HCT116 (cell line): ENCODE data around the gene RASGRF1. TPM values are rescaled to one million over a fixed set of nuclear protein-coding genes. Genes with fewer than 3 reads are reported as not detected.

Experiments
- ATAC-seq: fragments of 200-7000 bp; cut with Tn5 transposase; 2 replicates; pipeline ENCODE4 v1.9.1; 2020; ENCODE audit warnings: mild to moderate bottlenecking, moderate library complexity
- BruUV-seq: library from RNA; stranded (reverse); fragments of 400-500 nt; replicated peaks from 2 replicates; lab custom pipeline; 2021; lab: Mats Ljungman, UMichigan
- CTCF ChIA-PET: fragments of 300-600 bp; sonication (Branson Sonifier 250); formaldehyde crosslinking; loops from one replicate; lab custom pipeline; 2021; ENCODE audit warnings: antibody characterized with exemption; lab: Charles Lee
- POLR2A ChIA-PET: fragments of 300-600, 350-600 bp; sonication (Branson Sonifier 250); formaldehyde crosslinking; loops from one replicate; lab custom pipeline; 2021; ENCODE audit warnings: antibody characterized with exemption; lab: Charles Lee
- RAD21 ChIA-PET, 2 experiments: fragments of 300-600 bp; sonication (Branson Sonifier 250); formaldehyde crosslinking; loops; one replicate each; lab custom pipeline; 2023; ENCODE audit warnings: low total read pairs in 2 of 2; ENCODE audit not compliant: uncharacterized antibody in 2 of 2, unreplicated experiment in 2 of 2, low non-redundant PET in 1 of 2; lab: Charles Lee
- DNase-seq: peaks from one replicate; pipeline ENCODE4 v3.0.0-alpha.2; 2010; ENCODE audit warnings: low read depth, low spot score
- H2AFZ ChIP-seq: fragments of 200-600 bp; shearing (Covaris generic), sonication (generic); 2 replicates; pipeline ENCODE4 v1.6.1; 2017; ENCODE audit warnings: low read depth, mixed run types, mixed read lengths, antibody characterized with exemption, low read length; ENCODE audit not compliant: poor library complexity, severe bottlenecking
- H3K27ac ChIP-seq: 2 replicates; pipeline ENCODE4 v1.5.1; 2012; ENCODE audit warnings: low read depth, low read length
- H3K27me3 ChIP-seq: fragments of 200-600 bp; sonication (generic); 2 replicates; pipeline ENCODE4 v1.6.1; 2016; ENCODE audit warnings: mixed run types, low read length, mixed read lengths; ENCODE audit not compliant: insufficient read depth
- H3K36me3 ChIP-seq, 2 experiments: fragments of 200-500 bp in 1 of 2; fragments of 200-600 bp in 1 of 2; sonication (Bioruptor generic) in 1 of 2; sonication (generic) in 1 of 2; 2 replicates each; pipeline versions ENCODE4 v1.5.1 to v1.6.1; 2014 to 2016; ENCODE audit warnings: low read length in 2 of 2, inconsistent platforms in 1 of 2, mixed read lengths in 1 of 2, mixed run types in 1 of 2; ENCODE audit not compliant: insufficient read depth in 2 of 2, control insufficient read depth in 1 of 2
- H3K4me1 ChIP-seq, 2 experiments: fragments of 200-600 bp in 1 of 2; sonication (generic) in 1 of 2; 2 replicates each; pipeline versions ENCODE4 v1.5.1 to v1.6.1; 2012 to 2017; ENCODE audit warnings: low read length in 2 of 2, inconsistent platforms in 1 of 2, mild to moderate bottlenecking in 1 of 2, mixed read lengths in 1 of 2, mixed run types in 1 of 2, moderate library complexity in 1 of 2; ENCODE audit not compliant: insufficient read depth in 2 of 2, control insufficient read depth in 1 of 2
- H3K4me2 ChIP-seq: fragments of 200-600 bp; sonication (generic); 2 replicates; pipeline ENCODE4 v1.6.1; 2017; ENCODE audit warnings: mixed run types, low read length, mixed read lengths
- H3K4me3 ChIP-seq, 2 experiments: fragments of 200-600 bp in 1 of 2; sonication (generic) in 1 of 2; replicated peaks in 1 of 2; 2 replicates each; pipeline ENCODE4 v1.5.1; 2011 to 2016; ENCODE audit warnings: low read length in 2 of 2, control low read depth in 1 of 2, low read depth in 1 of 2, mild to moderate bottlenecking in 1 of 2, mixed read lengths in 1 of 2, mixed run types in 1 of 2
- H3K79me2 ChIP-seq: fragments of 200-600 bp; sonication (generic); 2 replicates; pipeline ENCODE4 v1.6.1; 2017; ENCODE audit warnings: mild to moderate bottlenecking, mixed run types, low read length, moderate library complexity, mixed read lengths; ENCODE audit not compliant: insufficient read depth
- H3K9ac ChIP-seq: fragments of 200-600 bp; sonication (generic); 2 replicates; pipeline ENCODE4 v1.6.1; 2016; ENCODE audit warnings: low read length, mixed read lengths
- H3K9me2 ChIP-seq: fragments of 200-600 bp; sonication (generic), shearing (Covaris generic); 2 replicates; pipeline ENCODE4 v1.6.1; 2017; ENCODE audit warnings: mixed run types, mild to moderate bottlenecking, moderate library complexity; ENCODE audit not compliant: insufficient read depth
- H3K9me3 ChIP-seq, 2 experiments: fragments of 200-500 bp in 1 of 2; fragments of 200-600 bp in 1 of 2; sonication (Bioruptor generic) in 1 of 2; sonication (generic) in 1 of 2; 2 replicates each; pipeline ENCODE4 v1.6.1; 2014 to 2017; ENCODE audit warnings: low read length in 2 of 2, mixed read lengths in 2 of 2, inconsistent platforms in 1 of 2, low read depth in 1 of 2, mild to moderate bottlenecking in 1 of 2, mixed run types in 1 of 2, moderate library complexity in 1 of 2; ENCODE audit not compliant: control insufficient read depth in 1 of 2, insufficient read depth in 1 of 2
- H4K20me1 ChIP-seq: fragments of 200-600 bp; sonication (generic), shearing (Covaris generic); 2 replicates; pipeline ENCODE4 v1.6.1; 2017; ENCODE audit warnings: mixed run types, mild to moderate bottlenecking, moderate library complexity; ENCODE audit not compliant: insufficient read depth
- CBX3 ChIP-seq: IDR thresholded peaks from 2 replicates; pipeline ENCODE4 v1.6.1; 2012; ENCODE audit warnings: low read depth
- EGR1 ChIP-seq: IDR thresholded peaks from 2 replicates; pipeline ENCODE4 v1.6.1; 2012; ENCODE audit warnings: low read depth
- ELF1 ChIP-seq: IDR thresholded peaks from 2 replicates; pipeline ENCODE4 v1.6.1; 2012; ENCODE audit warnings: low read depth, borderline replicate concordance
- EZH2 ChIP-seq: fragments of 200-600 bp; sonication (generic); IDR thresholded peaks from 2 replicates; pipeline ENCODE4 v1.6.1; 2017; ENCODE audit warnings: antibody characterized with exemption, mixed run types
- FOSL1 ChIP-seq: IDR thresholded peaks from 2 replicates; pipeline ENCODE4 v1.6.1; 2012; ENCODE audit warnings: low read depth
- JUND ChIP-seq: IDR thresholded peaks from 2 replicates; pipeline ENCODE4 v1.6.1; 2012
- POLR2AphosphoS5 ChIP-seq: IDR thresholded peaks from 2 replicates; pipeline ENCODE4 v1.6.1; 2011; ENCODE audit warnings: mild to moderate bottlenecking, low read depth, low read length, moderate library complexity
- RAD21 ChIP-seq: IDR thresholded peaks from 2 replicates; pipeline ENCODE4 v1.6.1; 2012; ENCODE audit warnings: low read depth, mild to moderate bottlenecking
- SIN3A ChIP-seq: IDR thresholded peaks from 2 replicates; pipeline ENCODE4 v1.6.1; 2012; ENCODE audit warnings: low read depth
- SP1 ChIP-seq: IDR thresholded peaks from 2 replicates; pipeline ENCODE4 v1.6.1; 2012; ENCODE audit warnings: low read depth
- SRF ChIP-seq: IDR thresholded peaks from 2 replicates; pipeline ENCODE4 v1.6.1; 2012; ENCODE audit warnings: low read depth
- TCF7L2 ChIP-seq: IDR thresholded peaks from 2 replicates; pipeline ENCODE4 v1.7.0; 2011; ENCODE audit warnings: borderline replicate concordance, inconsistent platforms; ENCODE audit not compliant: insufficient read depth, insufficient read length; ENCODE audit errors: extremely low read depth
- YY1 ChIP-seq: IDR thresholded peaks from 2 replicates; pipeline ENCODE4 v1.6.1; 2011; ENCODE audit warnings: low read length, low read depth, moderate library complexity, mild to moderate bottlenecking; ENCODE audit not compliant: insufficient replicate concordance; ENCODE audit errors: extremely low read depth
- ZNF274 ChIP-seq: fragments of 200-500 bp; sonication (Bioruptor generic); IDR thresholded peaks from 2 replicates; pipeline ENCODE4 v1.6.1; 2014; ENCODE audit warnings: mild to moderate bottlenecking, low read depth, low read length, inconsistent platforms
- intact Hi-C: fragments of 100-400 bp; cut with micrococcal nuclease; formaldehyde crosslinking; loops from 2 replicates; pipeline ENCODE4 v1.10.0; 2022
- total RNA-seq: library from RNA; stranded (reverse); gene quantifications from one replicate; pipeline ENCODE4 v1.2.1, GENCODE V29; 2021; ENCODE audit not compliant: unreplicated experiment
- TF ChIP-seq, protein P1 (sequence below): IDR thresholded peaks from 2 replicates; pipeline ENCODE4 v1.6.1; 2012; ENCODE audit warnings: low read depth
- TF ChIP-seq, protein P2 (sequence below): IDR thresholded peaks from 2 replicates; pipeline ENCODE4 v1.6.1; 2012
- TF ChIP-seq, protein P3 (sequence below), 3 experiments: fragments of 200-600 bp in 1 of 3; sonication (generic) in 1 of 3; IDR thresholded peaks in 2 of 3; conservative IDR thresholded peaks in 1 of 3; 2 replicates each; pipeline ENCODE4 v1.5.1; 2012 to 2017; ENCODE audit warnings: low read depth in 2 of 3, low read length in 2 of 3, antibody characterized with exemption in 1 of 3, borderline replicate concordance in 1 of 3, control low read depth in 1 of 3, mild to moderate bottlenecking in 1 of 3, mixed read lengths in 1 of 3, mixed run types in 1 of 3, moderate library complexity in 1 of 3; ENCODE audit not compliant: insufficient read depth in 1 of 3
- TF ChIP-seq, protein P4 (sequence below): IDR thresholded peaks from 2 replicates; pipeline ENCODE4 v1.6.1; 2011; ENCODE audit warnings: mild to moderate bottlenecking, low read length, moderate library complexity; ENCODE audit not compliant: insufficient replicate concordance; ENCODE audit errors: extremely low read depth
- TF ChIP-seq, protein P5 (sequence below): IDR thresholded peaks from 2 replicates; pipeline ENCODE4 v1.6.1; 2012

RASGRF1 gene
- total RNA-seq, 1 experiment from 2014 or later = 2.4 TPM

DNA sequence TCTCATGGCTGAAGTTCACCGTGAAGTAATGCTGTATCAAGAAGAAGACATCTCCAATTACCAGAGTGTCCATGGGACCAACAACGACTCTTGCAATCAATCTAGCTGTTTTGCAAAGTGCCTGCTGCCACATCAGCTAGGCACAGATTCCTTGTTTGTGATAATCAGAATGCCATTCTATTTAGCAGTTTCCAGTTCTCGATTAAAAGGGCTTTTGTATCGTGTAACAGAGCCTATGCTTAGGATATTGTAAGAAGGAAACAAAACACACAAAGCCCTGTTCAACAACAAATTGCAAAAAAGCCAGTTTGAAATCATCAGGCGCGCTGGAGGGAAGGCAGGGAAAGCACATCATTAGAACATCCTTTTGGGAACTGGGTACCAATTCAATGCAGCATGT lies 26.1 kb downstream of the RASGRF1 start:
- no peaks in the 10 kb centered on the region for H4K20me1 ChIP-seq
- ATAC-seq = no peak
- no peaks in the 10 kb centered on the region for H3K4me1 ChIP-seq
- H3K27ac ChIP-seq = no peak overlapping the region
- no TSS peak for BruUV-seq
- RAD21 ChIA-PET = no interaction called here
- H3K9ac ChIP-seq = no peak overlapping the region
- no peak for DNase-seq
- H2AFZ ChIP-seq = no peak overlapping the region
- TF ChIP-seq FOSL1 (no peak), YY1 (no peak), EZH2 (no peak), SRF (no peak), SIN3A (no peak), ELF1 (no peak), TCF7L2 (no peak), ZNF274 (no peak), SP1 (no peak), CBX3 (no peak), POLR2AphosphoS5 (no peak), RAD21 (no peak), JUND (no peak), EGR1 (no peak)
- TF ChIP-seq, protein P1, sequence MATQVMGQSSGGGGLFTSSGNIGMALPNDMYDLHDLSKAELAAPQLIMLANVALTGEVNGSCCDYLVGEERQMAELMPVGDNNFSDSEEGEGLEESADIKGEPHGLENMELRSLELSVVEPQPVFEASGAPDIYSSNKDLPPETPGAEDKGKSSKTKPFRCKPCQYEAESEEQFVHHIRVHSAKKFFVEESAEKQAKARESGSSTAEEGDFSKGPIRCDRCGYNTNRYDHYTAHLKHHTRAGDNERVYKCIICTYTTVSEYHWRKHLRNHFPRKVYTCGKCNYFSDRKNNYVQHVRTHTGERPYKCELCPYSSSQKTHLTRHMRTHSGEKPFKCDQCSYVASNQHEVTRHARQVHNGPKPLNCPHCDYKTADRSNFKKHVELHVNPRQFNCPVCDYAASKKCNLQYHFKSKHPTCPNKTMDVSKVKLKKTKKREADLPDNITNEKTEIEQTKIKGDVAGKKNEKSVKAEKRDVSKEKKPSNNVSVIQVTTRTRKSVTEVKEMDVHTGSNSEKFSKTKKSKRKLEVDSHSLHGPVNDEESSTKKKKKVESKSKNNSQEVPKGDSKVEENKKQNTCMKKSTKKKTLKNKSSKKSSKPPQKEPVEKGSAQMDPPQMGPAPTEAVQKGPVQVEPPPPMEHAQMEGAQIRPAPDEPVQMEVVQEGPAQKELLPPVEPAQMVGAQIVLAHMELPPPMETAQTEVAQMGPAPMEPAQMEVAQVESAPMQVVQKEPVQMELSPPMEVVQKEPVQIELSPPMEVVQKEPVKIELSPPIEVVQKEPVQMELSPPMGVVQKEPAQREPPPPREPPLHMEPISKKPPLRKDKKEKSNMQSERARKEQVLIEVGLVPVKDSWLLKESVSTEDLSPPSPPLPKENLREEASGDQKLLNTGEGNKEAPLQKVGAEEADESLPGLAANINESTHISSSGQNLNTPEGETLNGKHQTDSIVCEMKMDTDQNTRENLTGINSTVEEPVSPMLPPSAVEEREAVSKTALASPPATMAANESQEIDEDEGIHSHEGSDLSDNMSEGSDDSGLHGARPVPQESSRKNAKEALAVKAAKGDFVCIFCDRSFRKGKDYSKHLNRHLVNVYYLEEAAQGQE = no peak
- TF ChIP-seq, protein P2, sequence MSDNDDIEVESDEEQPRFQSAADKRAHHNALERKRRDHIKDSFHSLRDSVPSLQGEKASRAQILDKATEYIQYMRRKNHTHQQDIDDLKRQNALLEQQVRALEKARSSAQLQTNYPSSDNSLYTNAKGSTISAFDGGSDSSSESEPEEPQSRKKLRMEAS = no peak
- TF ChIP-seq, protein P3, sequence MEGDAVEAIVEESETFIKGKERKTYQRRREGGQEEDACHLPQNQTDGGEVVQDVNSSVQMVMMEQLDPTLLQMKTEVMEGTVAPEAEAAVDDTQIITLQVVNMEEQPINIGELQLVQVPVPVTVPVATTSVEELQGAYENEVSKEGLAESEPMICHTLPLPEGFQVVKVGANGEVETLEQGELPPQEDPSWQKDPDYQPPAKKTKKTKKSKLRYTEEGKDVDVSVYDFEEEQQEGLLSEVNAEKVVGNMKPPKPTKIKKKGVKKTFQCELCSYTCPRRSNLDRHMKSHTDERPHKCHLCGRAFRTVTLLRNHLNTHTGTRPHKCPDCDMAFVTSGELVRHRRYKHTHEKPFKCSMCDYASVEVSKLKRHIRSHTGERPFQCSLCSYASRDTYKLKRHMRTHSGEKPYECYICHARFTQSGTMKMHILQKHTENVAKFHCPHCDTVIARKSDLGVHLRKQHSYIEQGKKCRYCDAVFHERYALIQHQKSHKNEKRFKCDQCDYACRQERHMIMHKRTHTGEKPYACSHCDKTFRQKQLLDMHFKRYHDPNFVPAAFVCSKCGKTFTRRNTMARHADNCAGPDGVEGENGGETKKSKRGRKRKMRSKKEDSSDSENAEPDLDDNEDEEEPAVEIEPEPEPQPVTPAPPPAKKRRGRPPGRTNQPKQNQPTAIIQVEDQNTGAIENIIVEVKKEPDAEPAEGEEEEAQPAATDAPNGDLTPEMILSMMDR (IDR thresholded peaks at IDR 0.05 in 2 of 3, conservative IDR thresholded peaks at IDR 0.05 in 1 of 3; ENCODE audit: borderline replicate concordance in 1 of 3, insufficient read depth in 1 of 3, low read depth in 2 of 3, low read length in 2 of 3) = no peak
- TF ChIP-seq, protein P4, sequence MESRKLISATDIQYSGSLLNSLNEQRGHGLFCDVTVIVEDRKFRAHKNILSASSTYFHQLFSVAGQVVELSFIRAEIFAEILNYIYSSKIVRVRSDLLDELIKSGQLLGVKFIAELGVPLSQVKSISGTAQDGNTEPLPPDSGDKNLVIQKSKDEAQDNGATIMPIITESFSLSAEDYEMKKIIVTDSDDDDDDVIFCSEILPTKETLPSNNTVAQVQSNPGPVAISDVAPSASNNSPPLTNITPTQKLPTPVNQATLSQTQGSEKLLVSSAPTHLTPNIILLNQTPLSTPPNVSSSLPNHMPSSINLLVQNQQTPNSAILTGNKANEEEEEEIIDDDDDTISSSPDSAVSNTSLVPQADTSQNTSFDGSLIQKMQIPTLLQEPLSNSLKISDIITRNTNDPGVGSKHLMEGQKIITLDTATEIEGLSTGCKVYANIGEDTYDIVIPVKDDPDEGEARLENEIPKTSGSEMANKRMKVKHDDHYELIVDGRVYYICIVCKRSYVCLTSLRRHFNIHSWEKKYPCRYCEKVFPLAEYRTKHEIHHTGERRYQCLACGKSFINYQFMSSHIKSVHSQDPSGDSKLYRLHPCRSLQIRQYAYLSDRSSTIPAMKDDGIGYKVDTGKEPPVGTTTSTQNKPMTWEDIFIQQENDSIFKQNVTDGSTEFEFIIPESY = no peak
- TF ChIP-seq, protein P5, sequence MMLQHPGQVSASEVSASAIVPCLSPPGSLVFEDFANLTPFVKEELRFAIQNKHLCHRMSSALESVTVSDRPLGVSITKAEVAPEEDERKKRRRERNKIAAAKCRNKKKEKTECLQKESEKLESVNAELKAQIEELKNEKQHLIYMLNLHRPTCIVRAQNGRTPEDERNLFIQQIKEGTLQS = no peak
- intact Hi-C loops = no loop called here
- POLR2A ChIA-PET = no interaction called here
- CTCF ChIA-PET = no interaction called here
- H3K4me2 ChIP-seq = no peak overlapping the region
- H3K79me2 ChIP-seq = no peaks in the 10 kb centered on the region
- H3K27me3 ChIP-seq = peaks cover 11% of the 10 kb centered on the region; the same call in 1 of the 2 replicates
- H3K9me3 ChIP-seq = no peaks in the 10 kb centered on the region
- H3K9me2 ChIP-seq = no peaks in the 10 kb centered on the region
- no peak overlapping the region for H3K4me3 ChIP-seq
- no peaks in the 10 kb centered on the region for H3K36me3 ChIP-seq
